ENCODE measurements around the gene SPG7.
A peak's percentile ranks its signal among the peaks of the same experiment; 100 is the strongest.
"Not testable (repeated sequence)": the region's sequence is repeated elsewhere in the genome, so short reads cannot be mapped to it uniquely, and the experiment has no call there.

The SPG7 gene

GRCh38 chr16:89582614-89583196 is 74.5 kb downstream of the SPG7 start:
- no peak for DNase-seq

GRCh38 chr16:89583197-89583894 is 75.1 kb downstream of the SPG7 start:
- no peak for DNase-seq

GRCh38 chr16:89583895-89584644 is 75.9 kb downstream of the SPG7 start:
- DNase-seq: no peak

GRCh38 chr16:89584768-89585549 is 76.8 kb downstream of the SPG7 start:
- DNase-seq: no peak

GRCh38 chr16:89586218-89586617 is 78.0 kb downstream of the SPG7 start:
- no peak for DNase-seq

- no peak for DNase-seq
Measured at GRCh38 chr16:89586853-89587252, 78.7 kb downstream of the SPG7 start.

GRCh38 chr16:89587676-89588075 is 79.5 kb downstream of the SPG7 start:
- DNase-seq: not testable (repeated sequence)

GRCh38 chr16:89588413-89589109 is 80.4 kb downstream of the SPG7 start:
- no peak for DNase-seq

GRCh38 chr16:89589241-89589926 is 81.2 kb downstream of the SPG7 start:
- no peak for DNase-seq

- no peak for DNase-seq
Measured at GRCh38 chr16:89593841-89594240, 85.6 kb downstream of the SPG7 start.

GRCh38 chr16:89595330-89596060 is 87.3 kb downstream of the SPG7 start:
- no peak for DNase-seq

- no peak for DNase-seq
Measured at GRCh38 chr16:89596061-89596689, 88.0 kb downstream of the SPG7 start.

- no peak for DNase-seq
Measured at GRCh38 chr16:89596957-89597649, 88.9 kb downstream of the SPG7 start.

- DNase-seq: no peak
Measured at GRCh38 chr16:89598199-89598598, 90.0 kb downstream of the SPG7 start.

- DNase-seq: no peak
Measured at GRCh38 chr16:89599451-89599858, 91.3 kb downstream of the SPG7 start.

GRCh38 chr16:89599902-89600301 is 91.7 kb downstream of the SPG7 start:
- no peak for DNase-seq

- DNase-seq: no peak
Measured at GRCh38 chr16:89600427-89600826, 92.2 kb downstream of the SPG7 start.

- no peak for DNase-seq
Measured at GRCh38 chr16:89600956-89601355, 92.8 kb downstream of the SPG7 start.

GRCh38 chr16:89601906-89602272 is 93.7 kb downstream of the SPG7 start:
- no peak for DNase-seq

- DNase-seq: peak; percentile 46
Measured at GRCh38 chr16:89602273-89602951, 94.2 kb downstream of the SPG7 start.
